HG03571 (cell line): ENCODE data around the gene RAB3GAP1.
"Not testable (repeated sequence)": the region's sequence is repeated elsewhere in the genome, so short reads cannot be mapped to it uniquely, and the experiment has no call there.

ENCODE experiments used
- ATAC-seq: cut with Tn5 transposase; IDR thresholded peaks from one replicate; pipeline ENCODE4 v1.9.1; 2021; ENCODE audit not compliant: unreplicated experiment

RAB3GAP1 gene

GRCh38 chr2:135099802-135100483 is 47.9 kb downstream of the RAB3GAP1 start:
- no peak for ATAC-seq

GRCh38 chr2:135103843-135104242 is 51.8 kb downstream of the RAB3GAP1 start:
- no peak for ATAC-seq

GRCh38 chr2:135105513-135106316 is 53.6 kb downstream of the RAB3GAP1 start:
- ATAC-seq, result not testable (repeated sequence)

- no peak for ATAC-seq
Observed at GRCh38 chr2:135113322-135113721, 61.2 kb downstream of the RAB3GAP1 start.

GRCh38 chr2:135119582-135119981 is 67.5 kb downstream of the RAB3GAP1 start:
- ATAC-seq, result no peak

GRCh38 chr2:135121016-135121657 is 69.0 kb downstream of the RAB3GAP1 start:
- ATAC-seq, result no peak

- not testable (repeated sequence) for ATAC-seq
Observed at GRCh38 chr2:135121658-135122039, 69.6 kb downstream of the RAB3GAP1 start.

GRCh38 chr2:135124924-135125886 is 73.1 kb downstream of the RAB3GAP1 start:
- no peak for ATAC-seq

- ATAC-seq, result no peak
Observed at GRCh38 chr2:135125940-135126339, 73.8 kb downstream of the RAB3GAP1 start.

GRCh38 chr2:135130751-135131150 is 78.7 kb downstream of the RAB3GAP1 start:
- ATAC-seq, result no peak

GRCh38 chr2:135132314-135132713 is 80.2 kb downstream of the RAB3GAP1 start:
- no peak for ATAC-seq

- ATAC-seq, result no peak
Observed at GRCh38 chr2:135140606-135141005, 88.5 kb downstream of the RAB3GAP1 start.

- no peak for ATAC-seq
Observed at GRCh38 chr2:135142323-135142722, 90.2 kb downstream of the RAB3GAP1 start.

- no peak for ATAC-seq
Observed at GRCh38 chr2:135144343-135144742, 92.3 kb downstream of the RAB3GAP1 start.

GRCh38 chr2:135149251-135149650 is 97.2 kb downstream of the RAB3GAP1 start:
- no peak for ATAC-seq

GRCh38 chr2:135150725-135151124 is 98.6 kb downstream of the RAB3GAP1 start:
- no peak for ATAC-seq

- no peak for ATAC-seq
Observed at GRCh38 chr2:135151615-135152014, 99.5 kb downstream of the RAB3GAP1 start.

GRCh38 chr2:135152361-135152760 is 100.3 kb downstream of the RAB3GAP1 start:
- ATAC-seq, result no peak

GRCh38 chr2:135154962-135155361 is 102.9 kb downstream of the RAB3GAP1 start:
- ATAC-seq, result no peak

GRCh38 chr2:135157856-135158255 is 105.8 kb downstream of the RAB3GAP1 start:
- ATAC-seq, result no peak

GRCh38 chr2:135159191-135159590 is 107.1 kb downstream of the RAB3GAP1 start:
- ATAC-seq, result no peak
